ENCODE results near the gene OXCT2.
"Not testable (repeated sequence)": the region's sequence is repeated elsewhere in the genome, so short reads cannot be mapped to it uniquely, and the experiment has no call there.

The OXCT2 gene

GRCh38 chr1:39787468-39787867 lies 16.3 kb upstream of the OXCT2 start:
- no peak for DNase-seq (ENCODE audit: low read depth in 2 of 2, low spot score in 1 of 2)

- not testable (repeated sequence) for DNase-seq (ENCODE audit: low read depth in 2 of 2, low spot score in 1 of 2)
Measured at GRCh38 chr1:39787108-39787375, 15.9 kb upstream of the OXCT2 start.

GRCh38 chr1:39786303-39787107 lies 15.4 kb upstream of the OXCT2 start:
- DNase-seq (ENCODE audit: low read depth in 2 of 2, low spot score in 1 of 2) = not testable (repeated sequence)

GRCh38 chr1:39782685-39783084 lies 11.5 kb upstream of the OXCT2 start:
- DNase-seq (ENCODE audit: low read depth in 2 of 2, low spot score in 1 of 2) = not testable (repeated sequence)

- no peak for DNase-seq (ENCODE audit: low read depth in 2 of 2, low spot score in 1 of 2)
Measured at GRCh38 chr1:39782103-39782502, 11.0 kb upstream of the OXCT2 start.

GRCh38 chr1:39781349-39781715 lies 10.2 kb upstream of the OXCT2 start:
- no peak for DNase-seq (ENCODE audit: low read depth in 2 of 2, low spot score in 1 of 2)

GRCh38 chr1:39779821-39780220 lies 8.7 kb upstream of the OXCT2 start:
- no peak for DNase-seq (ENCODE audit: low read depth in 2 of 2, low spot score in 1 of 2)

- no peak for DNase-seq (ENCODE audit: low read depth in 2 of 2, low spot score in 1 of 2)
Measured at GRCh38 chr1:39779137-39779536, 8.0 kb upstream of the OXCT2 start.

GRCh38 chr1:39778463-39779099 lies 7.4 kb upstream of the OXCT2 start:
- not testable (repeated sequence) for DNase-seq (ENCODE audit: low read depth in 2 of 2, low spot score in 1 of 2)

GRCh38 chr1:39777896-39778295 lies 6.7 kb upstream of the OXCT2 start:
- not testable (repeated sequence) for DNase-seq (ENCODE audit: low read depth in 2 of 2, low spot score in 1 of 2)

- DNase-seq (ENCODE audit: low read depth in 2 of 2, low spot score in 1 of 2) = no peak
Measured at GRCh38 chr1:39777306-39777705, 6.2 kb upstream of the OXCT2 start.

- no peak for DNase-seq (ENCODE audit: low read depth in 2 of 2, low spot score in 1 of 2)
Measured at GRCh38 chr1:39776886-39777285, 5.7 kb upstream of the OXCT2 start.

- DNase-seq (ENCODE audit: low read depth in 2 of 2, low spot score in 1 of 2) = no peak
Measured at GRCh38 chr1:39776400-39776713, 5.2 kb upstream of the OXCT2 start.

- DNase-seq (ENCODE audit: low read depth in 2 of 2, low spot score in 1 of 2) = not testable (repeated sequence)
Measured at GRCh38 chr1:39775676-39776399, 4.7 kb upstream of the OXCT2 start.

GRCh38 chr1:39775141-39775540 lies 4.0 kb upstream of the OXCT2 start:
- not testable (repeated sequence) for DNase-seq (ENCODE audit: low read depth in 2 of 2, low spot score in 1 of 2)

GRCh38 chr1:39773369-39773979 lies 2.3 kb upstream of the OXCT2 start:
- DNase-seq (ENCODE audit: low read depth in 2 of 2, low spot score in 1 of 2) = not testable (repeated sequence)

- DNase-seq (ENCODE audit: low read depth in 2 of 2, low spot score in 1 of 2) = not testable (repeated sequence)
Measured at GRCh38 chr1:39770100-39771021, 787 bp downstream of the OXCT2 start.

- not testable (repeated sequence) for DNase-seq (ENCODE audit: low read depth in 2 of 2, low spot score in 1 of 2)
Measured at GRCh38 chr1:39769502-39769901, 1.6 kb downstream of the OXCT2 start.

GRCh38 chr1:39766466-39766865 lies 4.7 kb downstream of the OXCT2 start:
- DNase-seq (ENCODE audit: low read depth in 2 of 2, low spot score in 1 of 2) = not testable (repeated sequence)

GRCh38 chr1:39764512-39764911 lies 6.6 kb downstream of the OXCT2 start:
- DNase-seq (ENCODE audit: low read depth in 2 of 2, low spot score in 1 of 2) = not testable (repeated sequence)

Measured in stimulated activated CD8-positive, alpha-beta memory T cell treated with anti-CD3 and anti-CD28 coated beads, Interleukin-4, amount 100 ng/mL, for 1 hour (primary cell).